ENCODE data around the gene TENT4A.

The TENT4A gene

GRCh38 chr5:6790346-6790865 is 77.2 kb downstream of the TENT4A start:
- no peak for FAIRE-seq
- no peak for DNase-seq (ENCODE audit: insufficient read length, low spot score)

DNA sequence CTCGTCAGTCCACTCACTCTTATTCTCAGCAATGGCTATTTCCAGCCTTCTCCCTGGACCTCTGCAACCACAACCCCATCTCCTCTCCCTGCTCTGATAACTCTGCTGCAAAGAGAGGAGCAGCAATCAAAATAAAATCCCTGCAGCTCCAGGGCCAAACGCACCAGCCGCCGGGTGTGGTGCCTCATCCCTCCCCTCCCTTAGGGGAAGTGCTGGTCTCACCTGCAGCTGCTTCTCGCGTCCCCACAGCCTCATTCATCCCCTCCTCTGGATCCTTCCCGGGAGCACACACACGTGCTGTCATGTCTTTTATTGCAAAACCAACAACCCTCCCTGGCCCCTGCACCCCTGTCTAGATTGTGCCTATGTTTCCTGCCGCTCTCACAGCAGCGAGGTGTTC is 77.8 kb downstream of the TENT4A start:
- DNase-seq (ENCODE audit: insufficient read length, low spot score) (no peak), FAIRE-seq (no peak)

DNA sequence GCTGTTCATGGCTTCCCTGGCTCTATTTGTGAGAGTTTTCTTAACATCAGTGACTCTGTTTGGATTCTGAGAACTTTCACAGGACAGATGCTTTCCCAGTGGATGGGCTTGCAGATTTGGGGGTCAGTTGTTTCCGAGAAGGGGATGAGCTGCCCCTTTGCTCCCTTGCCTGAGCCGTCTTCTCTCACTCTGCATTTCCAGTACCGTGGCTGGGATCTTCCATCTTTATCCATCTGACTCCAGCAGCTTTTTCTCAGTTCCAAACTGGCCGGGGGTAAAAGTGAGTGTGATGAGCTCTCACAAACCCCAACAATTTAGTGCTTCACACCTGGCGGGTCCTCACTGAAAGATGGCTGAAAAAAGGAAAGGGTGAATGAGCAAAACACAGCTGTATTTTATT is 79.1 kb downstream of the TENT4A start:
- no peak for FAIRE-seq

GRCh38 chr5:6792911-6793471 is 79.8 kb downstream of the TENT4A start:
- FAIRE-seq = no peak
- no peak for DNase-seq (ENCODE audit: insufficient read length, low spot score)

More for the DNA sequence above, 79.1 kb downstream of the TENT4A start:
- DNase-seq (ENCODE audit: insufficient read length, low spot score) = no peak

GRCh38 chr5:6801236-6801635 is 88.0 kb downstream of the TENT4A start:
- DNase-seq (ENCODE audit: insufficient read length, low spot score) (no peak), FAIRE-seq (no peak)

DNA sequence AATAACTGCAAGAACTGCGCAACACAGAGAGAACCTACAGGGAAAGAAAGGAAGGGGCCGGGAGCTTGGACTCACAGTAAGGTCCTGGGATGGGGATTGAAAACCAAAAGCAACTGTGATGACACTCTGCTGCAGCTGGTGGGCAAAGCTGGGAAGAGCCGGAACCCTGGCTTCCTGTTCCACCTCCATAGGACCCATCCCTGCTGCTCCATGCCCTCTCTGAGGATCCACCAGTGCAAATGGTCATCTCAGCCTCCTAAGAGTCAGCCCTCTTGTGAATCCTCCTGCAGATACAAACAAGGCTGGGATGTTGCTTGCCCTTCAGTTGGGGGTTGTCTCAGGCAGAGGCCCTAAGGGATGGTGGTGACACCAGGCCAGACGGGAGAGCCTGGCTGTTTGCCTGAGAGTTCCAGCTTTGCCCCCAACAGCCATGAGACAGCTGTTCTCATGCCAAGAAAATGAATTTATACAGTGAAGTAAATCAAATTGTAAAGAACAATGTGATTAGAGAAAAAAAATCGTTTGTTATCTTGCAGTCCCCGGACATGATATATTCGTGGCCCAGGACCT is 90.8 kb downstream of the TENT4A start:
- DNase-seq (ENCODE audit: insufficient read length, low spot score) (no peak), FAIRE-seq (no peak)

GRCh38 chr5:6804766-6805501 is 91.7 kb downstream of the TENT4A start:
- DNase-seq (ENCODE audit: insufficient read length, low spot score) (no peak), FAIRE-seq (no peak)

DNA sequence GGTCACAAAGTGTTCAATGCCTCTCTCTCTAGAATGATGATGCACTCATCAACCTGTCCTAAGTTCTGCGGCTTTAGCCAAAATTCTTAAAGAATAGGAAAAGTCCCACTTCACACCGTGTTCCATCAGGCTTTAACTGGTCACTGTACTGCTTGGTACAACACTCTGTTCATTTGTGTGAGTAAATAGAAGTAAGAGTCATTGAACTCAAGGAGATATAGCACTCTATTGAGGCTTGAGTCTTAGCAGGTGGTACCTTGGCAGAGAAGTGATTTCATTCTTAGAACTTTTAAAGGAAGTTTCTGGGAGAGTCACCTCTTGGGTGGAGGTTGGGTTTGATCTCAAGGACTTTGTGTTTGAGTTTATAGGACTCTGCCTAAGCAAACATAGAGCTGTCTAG is 92.6 kb downstream of the TENT4A start:
- DNase-seq (ENCODE audit: insufficient read length, low spot score) (no peak), FAIRE-seq (no peak)

Data from GM19239 (cell line).